ENCODE results near the gene PSG6.
"Not testable (repeated sequence)": the region's sequence is repeated elsewhere in the genome, so short reads cannot be mapped to it uniquely, and the experiment has no call there.

PSG6 gene

DNA sequence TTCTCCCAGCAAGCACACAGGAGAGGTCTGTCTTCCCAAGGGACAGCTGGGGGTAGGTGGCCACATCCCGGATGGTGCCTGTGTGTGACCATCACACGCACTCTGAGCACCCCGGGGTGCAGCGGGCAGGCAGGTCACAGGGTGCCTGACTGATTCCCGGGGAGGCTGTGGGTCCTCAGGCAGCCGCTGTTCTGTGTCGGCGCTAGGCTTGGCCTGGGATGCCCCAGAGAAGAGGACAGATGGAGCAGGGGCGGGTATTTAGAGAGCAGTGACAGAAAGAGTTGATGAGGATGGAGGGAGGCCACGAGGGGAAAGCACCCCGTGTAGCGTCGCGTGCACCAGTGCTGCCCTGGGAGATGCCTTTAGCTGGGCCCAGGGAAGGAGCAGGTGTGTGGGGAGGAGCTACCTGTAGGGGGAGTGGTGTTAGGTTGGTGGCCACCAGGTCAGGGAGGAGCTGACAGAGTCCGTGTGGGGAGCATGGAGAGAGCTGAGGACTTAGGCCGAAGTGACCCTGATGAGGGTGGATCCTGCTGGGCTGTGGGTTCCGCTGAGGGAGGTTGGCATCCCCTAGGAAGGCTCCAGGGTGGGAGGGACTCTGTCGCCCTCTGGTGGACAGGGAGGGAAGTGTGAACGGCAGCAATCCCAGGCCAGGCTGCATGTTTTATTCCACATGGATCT lies 60.7 kb downstream of the PSG6 start:
- not testable (repeated sequence) for H3K4me3 ChIP-seq (ENCODE audit: low read depth, low read length); H3K27me3 ChIP-seq; H3K9me3 ChIP-seq; H3K4me1 ChIP-seq; DNase-seq; H3K36me3 ChIP-seq
- TF ChIP-seq CTCF (IDR thresholded peaks at IDR 0.05; ENCODE audit: low read depth, low read length): peak; percentile 53

DNA sequence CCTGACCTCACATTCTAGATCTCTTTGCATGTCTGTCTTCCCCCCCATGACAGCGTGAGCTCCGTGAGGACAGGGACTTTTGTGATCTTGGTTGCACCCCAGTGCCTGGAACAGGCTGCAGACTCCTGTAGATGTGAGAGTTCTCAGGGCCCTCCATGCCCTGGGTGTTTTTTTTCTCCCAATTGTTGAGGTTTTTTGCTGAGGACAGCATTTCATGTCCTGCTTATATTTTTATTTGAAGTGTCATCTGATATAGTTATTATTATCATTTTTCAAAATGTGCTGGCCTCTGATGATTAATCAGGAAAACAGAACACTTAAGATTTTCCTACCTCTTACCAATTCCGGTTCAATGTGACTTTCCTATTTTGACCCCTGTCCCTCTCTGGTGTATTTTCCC lies 62.9 kb downstream of the PSG6 start:
- not testable (repeated sequence) for H3K4me1 ChIP-seq; DNase-seq; H3K27me3 ChIP-seq; H3K9me3 ChIP-seq; H3K36me3 ChIP-seq; H3K4me3 ChIP-seq (ENCODE audit: low read depth, low read length)

- not testable (repeated sequence) for H3K36me3 ChIP-seq; H3K4me1 ChIP-seq; H3K4me3 ChIP-seq (ENCODE audit: low read depth, low read length); H3K27me3 ChIP-seq; DNase-seq; H3K9me3 ChIP-seq
Measured at GRCh38 chr19:42853231-42853630, 64.5 kb downstream of the PSG6 start.

DNA sequence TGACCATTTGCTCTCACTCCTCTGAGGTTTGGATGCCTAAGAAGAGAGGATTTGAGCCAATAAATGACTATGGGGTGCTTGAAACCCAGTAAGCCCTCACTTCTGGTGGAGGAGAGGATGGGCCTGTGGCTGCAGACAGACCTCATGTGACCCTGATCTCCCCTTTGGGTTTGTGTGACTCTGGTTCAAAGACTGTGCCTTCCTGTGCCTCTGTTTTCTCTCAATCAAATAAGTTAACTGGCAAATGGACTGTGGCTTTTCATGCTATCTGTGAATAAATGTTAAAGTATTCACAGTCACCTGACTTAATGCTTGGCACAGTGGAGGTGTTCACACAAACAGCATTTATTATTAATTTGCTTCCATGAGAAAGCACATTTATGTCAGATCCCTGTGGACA lies 64.9 kb downstream of the PSG6 start:
- H3K9me3 ChIP-seq; H3K27me3 ChIP-seq; DNase-seq; H3K4me1 ChIP-seq; H3K4me3 ChIP-seq (ENCODE audit: low read depth, low read length); H3K36me3 ChIP-seq: not testable (repeated sequence)

Data from BE2C (cell line).